NCI-H2227 treated with DMSO at 0.1 percent for 48 hours (cell line): Measurements from ENCODE around the gene TLCD2.
A peak's percentile ranks its signal among the peaks of the same experiment; 100 is the strongest.
"Not testable (repeated sequence)": the region's sequence is repeated elsewhere in the genome, so short reads cannot be mapped to it uniquely, and the experiment has no call there.

Experiments
- DNase-seq: peaks from one replicate; lab custom pipeline; 2025; lab: John Stamatoyannopoulos, UW

Gene TLCD2

DNA sequence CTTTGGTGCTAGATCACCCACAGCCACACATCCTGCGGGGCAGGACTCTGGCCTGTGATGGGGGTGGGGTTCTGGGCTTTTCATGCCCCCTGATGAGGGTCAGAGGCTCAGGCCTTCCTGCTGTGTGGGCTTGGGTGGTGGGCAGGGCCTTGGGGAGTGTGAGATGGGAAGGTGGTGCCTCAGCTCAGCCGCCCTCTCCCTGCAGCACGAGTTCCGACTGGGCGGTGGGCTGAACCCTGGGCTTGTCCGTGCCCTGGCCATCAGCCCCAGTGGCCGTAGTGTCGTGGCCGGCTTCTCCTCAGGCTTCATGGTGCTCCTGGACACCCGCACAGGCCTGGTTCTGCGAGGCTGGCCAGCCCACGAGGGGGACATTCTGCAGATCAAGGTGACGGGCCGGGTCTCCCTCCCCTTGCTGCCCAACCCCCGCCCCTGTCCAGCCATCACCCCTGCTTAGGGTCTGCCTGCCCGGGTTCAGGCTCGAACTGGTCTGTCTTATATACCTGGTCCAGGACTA lies 25.7 kb upstream of the TLCD2 start:
- no peak for DNase-seq

DNA sequence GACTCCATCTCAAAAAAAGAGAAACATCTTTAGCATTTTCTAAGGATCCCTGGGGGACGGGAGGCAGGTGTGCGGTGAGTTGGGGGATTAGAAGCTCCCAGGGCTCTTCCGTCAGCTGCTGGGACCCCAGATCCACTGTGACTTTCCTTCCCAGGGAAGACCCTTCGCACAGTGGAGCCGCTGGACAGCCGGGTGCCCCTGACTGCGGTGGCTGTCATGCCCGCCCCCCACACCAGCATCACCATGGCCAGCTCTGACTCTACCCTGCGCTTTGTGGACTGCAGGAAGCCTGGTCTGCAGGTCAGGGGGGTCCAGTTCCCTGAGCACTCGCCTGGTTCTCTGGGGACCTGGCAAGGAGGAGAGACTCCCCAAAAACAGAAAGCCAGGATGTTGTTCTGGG lies 25.2 kb upstream of the TLCD2 start:
- no peak for DNase-seq

DNA sequence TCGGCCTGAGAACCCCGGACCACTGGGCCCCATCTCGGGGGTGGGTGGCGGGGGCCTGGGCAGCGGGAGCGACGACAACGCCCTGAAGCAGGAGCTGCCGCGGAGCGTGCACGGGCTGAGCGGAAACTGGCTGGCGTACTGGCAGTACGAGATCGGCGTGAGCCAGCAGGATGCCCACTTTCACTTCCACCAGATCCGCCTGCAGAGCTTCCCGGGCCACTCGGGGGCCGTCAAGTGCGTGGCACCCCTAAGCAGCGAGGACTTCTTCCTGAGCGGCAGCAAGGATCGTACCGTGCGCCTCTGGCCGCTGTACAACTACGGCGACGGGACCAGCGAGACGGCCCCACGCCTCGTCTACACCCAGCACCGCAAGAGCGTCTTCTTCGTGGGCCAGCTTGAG lies 23.6 kb upstream of the TLCD2 start:
- DNase-seq: no peak

DNA sequence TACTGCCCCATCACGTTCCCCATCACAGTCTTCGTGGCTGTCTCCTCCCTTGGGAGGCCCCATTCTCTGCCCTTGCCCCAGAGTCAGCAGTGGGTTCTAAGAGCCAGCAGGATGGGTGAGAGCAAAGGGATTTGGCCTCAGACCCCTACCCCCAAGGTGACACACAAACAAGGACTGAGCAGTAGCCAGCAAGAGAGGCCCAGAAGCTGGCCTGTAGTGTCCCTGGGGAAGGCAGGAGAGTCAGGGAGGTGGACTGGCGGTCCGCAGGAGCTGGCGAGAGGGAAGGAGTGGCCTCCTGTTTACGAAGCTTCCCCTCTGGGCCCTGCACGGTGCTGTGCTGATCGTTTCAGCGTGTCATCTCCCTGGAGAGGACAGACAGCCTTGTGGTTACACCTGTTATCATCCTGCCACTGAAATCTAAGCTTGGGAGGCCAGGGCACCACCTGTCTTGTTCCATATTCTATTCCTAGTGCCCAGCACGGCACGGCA lies 22.7 kb upstream of the TLCD2 start:
- no peak for DNase-seq

DNA sequence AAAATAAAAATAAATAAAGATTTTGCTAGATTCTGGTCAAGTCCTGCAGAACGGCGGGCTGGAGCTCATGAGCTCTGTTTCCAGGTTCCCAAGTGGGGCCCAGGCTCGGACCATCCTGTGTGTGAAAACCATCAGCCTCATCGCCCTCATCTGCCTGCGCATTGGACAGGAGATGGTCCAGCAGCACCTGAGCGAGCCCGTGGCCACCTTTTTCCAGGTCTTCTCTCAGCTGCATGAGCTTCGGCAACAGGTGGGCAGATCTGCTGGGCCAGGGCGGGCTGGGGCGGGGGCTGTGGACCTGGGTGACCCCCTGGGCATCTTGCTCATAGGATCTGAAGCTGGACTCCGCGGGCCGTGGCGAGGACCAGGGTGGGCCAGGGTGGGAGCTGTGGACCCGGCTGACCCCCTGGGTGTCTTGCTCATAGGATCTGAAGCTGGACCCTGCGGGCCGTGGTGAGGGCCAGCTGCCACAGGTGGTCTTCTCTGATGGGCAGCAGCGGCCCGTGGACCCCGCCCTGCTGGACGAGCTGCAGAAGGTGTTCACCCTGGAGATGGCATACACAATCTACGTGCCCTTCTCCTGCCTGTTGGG lies 22.2 kb upstream of the TLCD2 start:
- DNase-seq: no peak

DNA sequence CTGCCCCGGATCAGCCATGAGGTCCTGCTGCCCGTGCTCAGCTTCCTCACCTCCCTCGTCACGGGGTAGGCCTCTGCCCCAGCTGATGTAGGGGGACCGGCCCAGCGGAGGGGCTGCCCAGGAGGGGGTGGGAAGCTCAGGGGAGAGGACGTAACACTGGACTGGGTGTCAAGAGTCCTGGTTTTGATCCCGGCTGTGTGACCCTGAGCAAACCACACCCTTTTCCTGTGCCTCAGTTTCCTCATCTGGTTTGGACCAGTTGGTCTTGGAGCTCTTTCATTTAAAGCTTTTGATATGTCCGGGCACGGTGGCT lies 21.0 kb upstream of the TLCD2 start:
- DNase-seq: no peak

DNA sequence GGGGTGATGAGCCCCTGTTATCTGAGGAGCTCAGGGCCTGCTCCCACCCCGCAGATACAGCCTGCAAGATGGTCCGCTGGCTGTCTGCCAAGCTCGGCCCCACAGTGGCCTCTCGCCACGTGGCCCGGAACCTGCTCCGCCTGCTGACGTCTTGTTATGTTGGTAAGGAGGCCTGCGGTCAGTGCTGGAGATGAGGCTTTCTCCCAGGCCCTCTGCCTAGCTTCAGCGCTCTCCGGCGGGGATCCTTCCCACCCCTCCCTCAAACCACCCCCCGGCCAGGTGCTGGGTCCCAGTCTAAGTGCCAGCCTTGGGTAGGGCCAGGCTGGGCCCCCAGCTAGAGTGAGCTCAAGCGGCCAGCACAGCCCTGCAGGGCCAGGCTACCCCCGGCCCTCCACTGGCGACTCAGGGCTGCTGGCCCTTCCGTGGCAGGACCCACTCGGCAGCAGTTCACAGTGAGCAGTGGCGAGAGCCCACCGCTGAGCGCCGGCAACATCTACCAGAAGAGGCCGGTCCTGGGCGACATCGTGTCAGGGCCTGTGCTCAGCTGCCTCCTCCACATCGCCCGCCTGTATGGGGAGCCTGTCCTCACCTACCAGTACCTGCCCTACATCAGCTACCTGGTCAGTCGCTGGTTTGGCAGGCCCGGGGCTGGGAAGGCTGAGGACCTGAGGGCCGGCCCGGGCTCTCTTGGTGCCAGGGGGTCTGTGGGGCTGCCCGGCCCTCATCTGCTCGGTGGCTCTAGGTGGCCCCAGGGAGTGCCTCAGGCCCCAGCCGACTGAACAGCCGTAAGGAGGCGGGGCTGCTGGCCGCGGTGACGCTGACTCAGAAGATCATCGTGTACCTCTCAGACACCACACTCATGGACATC lies 20.4 kb upstream of the TLCD2 start:
- DNase-seq: no peak

DNA sequence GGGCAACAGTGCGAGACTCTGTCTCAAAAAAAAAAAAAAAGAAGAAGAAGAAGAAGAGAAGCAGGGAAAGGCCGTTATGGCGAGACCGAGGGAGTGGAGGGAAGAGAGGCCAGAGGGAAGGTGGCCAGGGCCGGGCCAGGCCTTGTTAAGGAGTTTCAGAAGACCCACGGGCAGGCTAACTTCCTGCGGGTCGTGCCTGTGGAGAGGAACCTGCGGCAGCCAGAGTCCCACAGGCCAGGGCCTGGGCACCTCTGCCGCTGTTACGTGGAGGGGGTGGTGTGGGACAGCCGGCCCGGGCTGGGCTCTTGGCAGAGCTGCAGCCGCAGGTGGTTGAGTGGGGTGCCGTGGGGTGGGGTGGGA lies 19.8 kb upstream of the TLCD2 start:
- no peak for DNase-seq

DNA sequence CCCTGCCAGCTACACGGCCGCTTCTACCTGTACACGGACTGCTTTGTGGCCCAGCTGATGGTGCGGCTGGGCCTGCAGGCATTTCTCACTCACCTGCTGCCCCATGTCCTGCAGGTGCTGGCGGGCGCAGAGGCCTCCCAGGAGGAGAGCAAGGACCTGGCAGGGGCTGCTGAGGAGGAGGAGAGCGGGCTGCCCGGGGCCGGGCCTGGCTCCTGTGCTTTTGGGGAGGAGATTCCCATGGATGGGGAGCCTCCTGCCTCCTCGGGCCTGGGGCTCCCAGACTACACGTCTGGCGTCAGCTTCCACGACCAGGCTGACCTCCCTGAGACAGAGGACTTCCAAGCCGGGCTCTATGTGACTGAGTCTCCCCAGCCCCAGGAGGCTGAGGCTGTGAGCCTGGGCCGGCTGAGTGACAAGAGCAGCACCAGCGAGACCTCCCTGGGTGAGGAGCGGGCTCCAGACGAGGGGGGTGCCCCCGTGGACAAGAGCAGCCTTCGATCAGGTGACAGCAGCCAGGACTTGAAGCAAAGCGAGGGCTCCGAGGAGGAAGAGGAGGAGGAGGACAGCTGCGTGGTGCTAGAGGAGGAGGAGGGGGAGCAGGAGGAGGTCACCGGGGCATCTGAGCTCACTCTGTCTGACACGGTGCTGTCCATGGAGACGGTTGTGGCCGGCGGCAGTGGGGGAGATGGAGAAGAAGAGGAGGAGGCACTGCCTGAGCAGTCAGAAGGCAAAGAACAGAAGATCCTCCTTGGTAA lies 17.9 kb upstream of the TLCD2 start:
- DNase-seq: no peak

DNA sequence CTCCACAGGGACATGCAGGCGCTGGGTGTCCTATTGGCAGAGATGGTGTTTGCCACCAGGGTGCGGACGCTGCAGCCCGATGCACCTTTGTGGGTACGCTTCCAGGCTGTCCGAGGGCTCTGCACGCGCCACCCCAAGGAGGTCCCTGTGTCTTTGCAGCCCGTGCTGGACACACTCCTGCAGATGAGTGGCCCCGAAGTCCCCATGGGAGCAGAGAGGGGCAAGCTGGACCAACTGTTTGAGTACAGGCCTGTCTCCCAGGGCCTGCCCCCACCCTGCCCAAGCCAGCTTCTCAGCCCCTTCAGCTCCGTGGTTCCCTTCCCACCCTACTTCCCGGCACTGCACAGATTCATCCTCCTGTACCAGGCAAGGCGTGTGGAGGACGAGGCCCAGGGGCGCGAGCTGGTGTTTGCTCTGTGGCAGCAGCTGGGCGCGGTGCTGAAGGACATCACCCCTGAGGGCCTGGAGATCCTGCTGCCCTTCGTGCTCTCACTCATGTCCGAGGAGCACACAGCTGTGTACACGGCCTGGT lies 17.1 kb upstream of the TLCD2 start:
- DNase-seq: no peak

DNA sequence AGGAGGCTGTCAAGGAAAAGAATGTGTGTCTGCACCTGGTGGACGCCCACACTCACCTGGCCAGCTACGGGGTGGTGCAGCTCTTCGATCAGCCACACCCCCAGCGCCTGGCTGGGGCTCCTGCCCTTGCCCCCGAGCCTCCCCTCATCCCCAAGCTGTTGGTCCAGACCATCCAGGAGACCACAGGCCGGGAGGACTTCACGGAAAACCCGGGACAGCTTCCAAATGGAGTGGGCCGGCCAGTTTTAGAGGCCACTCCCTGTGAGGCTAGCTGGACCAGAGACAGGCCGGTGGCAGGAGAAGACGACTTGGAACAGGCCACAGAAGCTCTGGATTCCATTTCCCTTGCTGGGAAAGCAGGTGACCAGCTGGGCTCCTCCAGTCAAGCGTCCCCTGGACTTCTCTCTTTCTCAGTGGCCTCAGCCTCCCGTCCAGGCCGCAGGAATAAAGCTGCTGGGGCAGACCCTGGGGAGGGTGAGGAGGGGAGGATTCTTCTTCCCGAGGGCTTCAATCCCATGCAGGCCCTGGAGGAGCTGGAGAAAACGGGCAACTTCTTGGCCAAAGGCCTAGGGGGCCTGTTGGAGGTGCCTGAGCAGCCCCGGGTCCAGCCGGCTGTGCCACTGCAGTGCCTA lies 16.6 kb upstream of the TLCD2 start:
- no peak for DNase-seq

DNA sequence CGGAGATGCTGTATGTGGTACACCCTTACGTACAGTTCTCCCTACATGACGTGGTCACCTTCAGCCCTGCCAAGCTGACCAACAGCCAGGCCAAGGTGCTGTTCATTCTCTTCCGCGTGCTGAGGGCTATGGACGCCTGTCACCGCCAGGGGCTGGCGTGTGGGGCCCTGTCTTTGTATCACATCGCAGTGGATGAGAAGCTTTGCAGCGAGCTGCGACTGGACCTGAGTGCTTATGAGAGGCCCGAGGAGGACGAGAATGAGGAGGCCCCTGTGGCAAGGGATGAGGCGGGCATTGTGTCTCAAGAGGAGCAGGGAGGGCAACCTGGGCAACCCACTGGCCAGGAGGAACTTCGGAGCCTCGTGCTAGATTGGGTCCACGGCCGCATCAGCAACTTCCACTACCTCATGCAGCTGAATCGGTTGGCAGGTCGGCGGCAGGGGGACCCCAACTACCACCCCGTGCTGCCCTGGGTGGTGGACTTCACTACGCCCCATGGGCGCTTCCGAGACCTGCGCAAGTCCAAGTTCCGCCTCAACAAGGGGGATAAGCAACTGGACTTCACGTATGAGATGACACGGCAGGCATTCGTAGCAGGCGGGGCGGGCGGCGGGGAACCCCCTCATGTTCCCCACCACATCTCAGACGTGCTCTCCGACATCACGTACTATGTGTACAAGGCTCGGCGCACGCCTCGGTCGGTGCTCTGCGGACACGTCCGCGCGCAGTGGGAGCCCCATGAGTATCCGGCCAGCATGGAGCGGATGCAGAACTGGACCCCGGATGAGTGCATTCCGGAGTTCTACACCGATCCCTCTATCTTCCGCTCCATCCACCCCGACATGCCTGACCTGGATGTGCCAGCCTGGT lies 15.7 kb upstream of the TLCD2 start:
- DNase-seq: no peak

DNA sequence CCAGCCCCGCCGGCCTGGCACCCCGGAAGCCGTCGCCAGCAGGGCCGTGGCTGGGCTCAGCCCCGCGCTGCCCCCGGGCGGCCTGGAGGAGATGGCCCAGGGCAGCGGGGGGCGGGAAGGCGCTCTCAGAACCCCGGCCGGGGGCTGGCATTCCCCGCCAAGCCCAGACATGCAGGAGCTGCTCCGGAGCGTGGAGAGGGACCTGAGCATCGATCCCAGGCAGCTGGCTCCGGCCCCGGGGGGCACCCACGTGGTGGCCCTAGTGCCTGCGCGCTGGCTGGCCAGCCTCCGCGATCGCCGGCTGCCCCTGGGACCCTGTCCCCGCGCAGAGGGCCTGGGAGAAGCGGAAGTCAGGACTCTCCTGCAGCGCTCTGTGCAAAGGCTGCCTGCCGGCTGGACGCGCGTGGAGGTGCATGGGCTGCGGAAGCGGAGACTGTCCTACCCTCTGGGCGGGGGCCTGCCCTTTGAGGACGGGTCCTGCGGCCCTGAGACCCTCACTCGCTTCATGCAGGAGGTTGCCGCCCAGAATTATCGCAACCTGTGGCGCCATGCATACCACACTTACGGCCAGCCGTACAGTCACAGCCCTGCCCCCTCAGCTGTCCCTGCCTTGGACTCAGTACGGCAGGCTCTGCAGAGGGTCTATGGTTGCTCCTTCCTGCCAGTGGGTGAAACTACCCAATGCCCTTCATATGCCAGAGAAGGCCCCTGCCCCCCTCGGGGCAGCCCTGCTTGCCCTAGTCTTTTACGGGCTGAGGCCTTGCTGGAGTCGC lies 14.9 kb upstream of the TLCD2 start:
- DNase-seq: no peak

DNA sequence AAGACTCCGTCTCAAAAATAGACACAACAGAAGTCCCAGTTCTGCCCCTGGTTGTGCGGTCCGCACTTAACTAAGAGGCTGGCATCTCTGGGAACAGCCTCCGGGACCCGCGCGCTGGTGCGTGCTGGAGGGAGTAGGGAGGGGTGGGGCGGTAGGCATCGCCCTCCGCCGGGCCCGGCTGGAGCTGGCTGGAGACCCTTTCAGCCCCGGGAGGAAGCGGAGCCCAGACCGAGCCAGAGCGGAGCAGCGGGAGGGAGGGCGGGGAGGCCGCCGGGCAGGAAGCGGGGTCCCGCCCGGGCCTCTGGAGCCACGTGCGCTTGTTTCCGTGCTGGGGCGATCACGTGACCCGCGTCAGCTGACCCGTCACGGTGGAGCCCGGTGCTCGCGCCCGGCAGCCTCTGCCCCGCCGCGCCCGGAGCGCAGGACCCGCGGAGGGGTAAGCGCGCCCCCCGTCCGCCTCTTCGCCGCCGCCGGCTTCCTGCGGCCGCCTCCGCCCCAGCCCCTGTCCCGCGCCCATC lies 14.2 kb upstream of the TLCD2 start, which contains the start of gene WDR81:
Gene WDR81 (plus strand): TSS at position 354 of the 518 bp plus-strand sequence. CDS start 256 bp downstream, outside the sequence.
- peak; percentile 55 for DNase-seq

DNA sequence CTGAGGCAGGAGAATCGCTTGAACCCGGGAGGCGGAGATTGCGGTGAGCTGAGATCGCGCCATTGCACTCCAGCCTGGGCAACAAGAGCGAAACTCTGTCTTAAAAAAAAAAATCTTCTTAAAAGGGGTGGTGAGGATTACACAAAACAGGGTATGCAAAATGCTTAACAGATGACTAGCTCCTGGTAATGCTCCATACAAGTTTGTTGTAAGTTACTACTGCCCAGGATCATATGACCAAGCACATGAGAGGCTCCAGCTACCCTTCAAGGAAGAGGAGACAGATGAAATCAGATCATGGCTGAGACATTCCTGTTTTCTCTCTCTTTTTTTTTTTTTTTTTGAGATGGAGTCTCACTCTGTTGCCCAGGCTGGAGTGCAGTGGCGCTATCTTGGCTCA lies 11.8 kb upstream of the TLCD2 start:
- not testable (repeated sequence) for DNase-seq

DNA sequence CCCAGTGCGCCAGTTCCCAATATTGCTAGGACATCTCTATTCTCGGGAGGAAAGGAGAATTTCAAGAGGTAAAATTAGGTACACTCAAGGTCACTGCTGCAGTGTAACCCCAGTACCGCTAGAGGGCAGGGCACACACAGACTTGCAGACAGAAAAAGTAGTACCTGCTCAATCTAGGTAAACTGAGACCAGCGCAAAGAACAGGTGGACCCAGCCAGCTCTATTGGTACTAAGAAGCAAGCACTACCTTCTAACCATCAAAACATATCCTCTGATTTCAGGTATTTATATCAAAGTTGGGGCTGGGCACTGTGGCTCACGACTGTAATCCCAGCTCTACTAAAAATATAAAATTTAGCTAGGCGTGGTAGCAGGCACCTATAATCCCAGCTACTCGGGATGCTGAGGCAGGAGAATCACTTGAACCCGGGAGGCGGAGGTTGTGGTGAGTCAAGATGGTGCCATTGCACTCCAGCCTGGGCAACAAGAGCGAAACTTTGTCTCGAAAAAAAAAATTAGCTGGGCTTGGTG lies 10.7 kb upstream of the TLCD2 start:
- DNase-seq: peak; percentile 7

DNA sequence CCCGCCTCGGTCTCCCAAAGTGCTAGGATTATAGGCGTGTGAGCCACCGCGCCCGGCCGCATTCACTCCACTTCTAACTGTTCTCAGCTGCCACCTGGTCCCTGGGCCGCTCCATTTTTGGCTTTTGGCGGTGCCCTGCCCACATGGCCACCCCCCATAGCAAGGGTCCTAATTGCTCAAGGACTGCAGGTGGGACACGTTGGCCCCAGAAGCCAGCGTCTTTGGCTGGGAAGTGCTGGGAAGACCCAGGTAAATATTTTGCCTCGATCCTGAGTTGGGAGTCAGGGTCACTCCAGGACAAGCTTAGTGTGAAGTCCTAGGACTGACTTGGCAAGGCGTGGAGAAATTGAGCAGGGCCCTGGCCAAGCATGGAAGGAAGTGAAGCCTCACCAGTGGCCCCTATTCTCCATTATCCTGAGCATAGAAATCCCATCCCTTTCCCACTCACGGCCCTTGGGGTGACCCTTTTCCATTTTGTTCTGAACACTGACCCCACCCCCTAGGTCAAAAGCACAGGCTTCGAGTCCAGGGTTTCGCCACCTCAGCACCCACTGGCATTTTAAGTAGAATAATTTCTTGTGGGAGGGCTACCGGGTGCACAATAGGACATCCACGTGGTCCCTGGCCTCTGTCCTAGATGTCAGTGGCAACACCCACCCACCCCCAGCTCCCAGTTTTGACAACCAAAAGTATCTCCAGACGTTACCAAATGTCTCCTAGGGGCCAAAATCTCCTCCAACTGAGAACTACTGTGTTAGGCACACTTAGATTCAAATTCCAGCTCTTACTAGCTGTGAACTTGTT lies 8.4 kb upstream of the TLCD2 start:
- DNase-seq: no peak

DNA sequence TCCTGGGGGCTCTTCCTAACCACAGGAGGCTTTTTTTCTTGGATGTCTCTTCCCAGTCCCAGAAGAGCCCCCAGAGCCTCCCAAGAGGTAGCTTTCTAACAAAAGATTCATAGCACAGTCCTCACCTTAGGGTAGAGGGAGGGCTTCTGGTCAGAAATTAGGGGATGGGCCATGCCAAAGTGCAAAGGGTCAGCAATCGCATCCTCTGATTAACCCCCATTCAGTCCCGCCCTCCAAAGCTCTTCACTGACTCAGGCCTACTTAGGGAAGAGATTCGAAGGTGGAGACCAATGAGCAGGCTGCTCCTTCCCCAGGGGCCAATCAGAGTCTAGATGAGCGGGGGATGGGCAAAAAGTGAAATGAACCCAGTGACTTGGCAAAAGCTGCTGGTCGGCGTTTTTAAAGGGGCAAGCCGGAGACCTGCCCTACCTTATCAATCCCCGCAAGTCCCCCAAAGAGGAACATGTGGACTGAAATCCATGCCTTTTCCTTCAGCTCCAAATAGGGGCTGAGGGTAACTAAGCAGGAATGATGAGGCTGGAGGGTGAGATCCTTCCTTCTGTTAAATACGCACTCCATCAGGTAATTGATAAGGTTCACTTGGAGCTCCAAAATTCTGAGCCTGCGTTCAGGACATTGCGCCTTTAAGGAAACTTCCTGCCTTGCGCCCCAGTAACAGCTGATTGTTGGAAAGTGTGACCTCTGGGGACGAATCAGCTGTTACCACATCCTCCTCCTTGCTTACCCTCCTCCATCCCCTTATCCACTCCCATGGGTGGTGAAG lies 6.9 kb upstream of the TLCD2 start:
- peak; percentile 95 for DNase-seq
